Keratinocyte (primary cell): Measurements from ENCODE around the gene ARHGEF33. TPM values are rescaled to one million over a fixed set of nuclear protein-coding genes. Genes with fewer than 3 reads are reported as not detected.

Source experiments
- DNase-seq: peaks from one replicate; pipeline ENCODE4 v3.0.0-alpha.2; 2011; ENCODE audit warnings: low read depth, missing footprints, low spot score
- FAIRE-seq: peaks from 2 replicates; lab custom pipeline; 2011; peaks lifted over from hg19 to GRCh38; lab: Jason Lieb, UNC
- H2AFZ ChIP-seq: 2 replicates; pipeline ENCODE4 v1.6.0; 2012; ENCODE audit warnings: low read length, control low read depth, inconsistent platforms; ENCODE audit not compliant: control insufficient read depth
- H3K27ac ChIP-seq: 2 replicates; pipeline ENCODE4 v1.5.1; 2011; ENCODE audit warnings: low read length; ENCODE audit not compliant: control insufficient read depth, insufficient read depth
- H3K27me3 ChIP-seq: 3 replicates; pipeline ENCODE4 v1.6.0; 2011; ENCODE audit warnings: low read length; ENCODE audit not compliant: control insufficient read depth, insufficient read depth; ENCODE audit errors: extremely low read depth
- H3K36me3 ChIP-seq, 2 experiments: 2 replicates in 1 of 2; 3 replicates in 1 of 2; pipeline ENCODE4 v1.5.1; 2011; ENCODE audit warnings: low read length in 2 of 2, mild to moderate bottlenecking in 1 of 2; ENCODE audit not compliant: control insufficient read depth in 2 of 2, insufficient read depth in 2 of 2; ENCODE audit errors: extremely low read depth in 1 of 2
- H3K4me1 ChIP-seq: 3 replicates; pipeline ENCODE4 v1.5.1; 2011; ENCODE audit warnings: low read length; ENCODE audit not compliant: control insufficient read depth, insufficient read depth; ENCODE audit errors: extremely low read depth
- H3K4me2 ChIP-seq: 3 replicates; pipeline ENCODE4 v1.6.0; 2011; ENCODE audit warnings: low read depth, low read length; ENCODE audit not compliant: control insufficient read depth, insufficient read depth; ENCODE audit errors: extremely low read depth
- H3K4me3 ChIP-seq, 3 experiments: fragments of 200-600 bp in 1 of 3; sonication (generic) in 1 of 3; 2 replicates in 2 of 3; 3 replicates in 1 of 3; pipeline ENCODE4 v1.5.1; 2011 to 2016; ENCODE audit warnings: low read length in 3 of 3, mild to moderate bottlenecking in 3 of 3, control low read depth in 2 of 3, inconsistent platforms in 1 of 3, low read depth in 1 of 3, mixed read lengths in 1 of 3, mixed run types in 1 of 3, moderate library complexity in 1 of 3; ENCODE audit not compliant: control insufficient read depth in 2 of 3, insufficient read depth in 2 of 3; ENCODE audit errors: extremely low read depth in 1 of 3
- H3K79me2 ChIP-seq: 2 replicates; pipeline ENCODE4 v1.6.0; 2012; ENCODE audit warnings: low read length; ENCODE audit not compliant: control insufficient read depth, insufficient read depth
- H3K9ac ChIP-seq: 3 replicates; pipeline ENCODE4 v1.6.0; 2011; ENCODE audit warnings: low read length; ENCODE audit not compliant: control insufficient read depth, insufficient read depth; ENCODE audit errors: extremely low read depth
- H3K9me1 ChIP-seq: 3 replicates; pipeline ENCODE4 v1.6.0; 2011; ENCODE audit warnings: low read length; ENCODE audit not compliant: control insufficient read depth, insufficient read depth; ENCODE audit errors: extremely low read depth
- H3K9me3 ChIP-seq: 2 replicates; pipeline ENCODE4 v1.5.1; 2012; ENCODE audit warnings: low read depth, low read length; ENCODE audit not compliant: control insufficient read depth
- H4K20me1 ChIP-seq: 3 replicates; pipeline ENCODE4 v1.6.0; 2011; ENCODE audit warnings: low read length; ENCODE audit not compliant: control insufficient read depth, insufficient read depth; ENCODE audit errors: extremely low read depth
- EZH2 ChIP-seq: IDR thresholded peaks from one replicate; pipeline ENCODE4 v1.6.1; 2012; ENCODE audit warnings: inconsistent platforms, mild to moderate bottlenecking, low read length, moderate library complexity
- dilution Hi-C: fragments of 300-500 bp; cut with MboI; formaldehyde crosslinking; loops from one replicate; pipeline ENCODE4 v1.7.0; 2020; ENCODE audit warnings: low sequenced_read_pairs; ENCODE audit not compliant: extremely low pct_ligation_motif_present
- polyA plus RNA-seq, 5 experiments: library from polyadenylated mRNA; depleted of rRNA in 3 of 5; stranded (reverse) in 3 of 5; stranded (forward) in 1 of 5; unstranded in 1 of 5; fragments of >200 nt; gene quantifications; 1 replicate in 1 of 5; 2 replicates in 3 of 5; 3 replicates in 1 of 5; pipeline versions ENCODE4 v1.2.1 to v1.2.3, GENCODE V29; 2011 to 2012; ENCODE audit warnings: missing spikeins in 2 of 5, low read depth in 1 of 5, low replicate concordance in 1 of 5
- TF ChIP-seq, protein P1 (sequence below), 3 experiments: IDR thresholded peaks in 1 of 3; conservative IDR thresholded peaks in 1 of 3; optimal IDR thresholded peaks in 1 of 3; 2 replicates in 2 of 3; 3 replicates in 1 of 3; pipeline versions ENCODE3 to v1.5.1; 2011; ENCODE audit warnings: low read length in 3 of 3, mild to moderate bottlenecking in 3 of 3, moderate library complexity in 2 of 3, control low read depth in 1 of 3, inconsistent platforms in 1 of 3; ENCODE audit not compliant: insufficient read depth in 2 of 3; ENCODE audit errors: extremely low read depth in 1 of 3

ARHGEF33 gene
- polyA plus RNA-seq, 1 donor (not counting 4 experiments of a cell fraction or from before 2014, with no cell fraction given), result 0.09 TPM

DNA sequence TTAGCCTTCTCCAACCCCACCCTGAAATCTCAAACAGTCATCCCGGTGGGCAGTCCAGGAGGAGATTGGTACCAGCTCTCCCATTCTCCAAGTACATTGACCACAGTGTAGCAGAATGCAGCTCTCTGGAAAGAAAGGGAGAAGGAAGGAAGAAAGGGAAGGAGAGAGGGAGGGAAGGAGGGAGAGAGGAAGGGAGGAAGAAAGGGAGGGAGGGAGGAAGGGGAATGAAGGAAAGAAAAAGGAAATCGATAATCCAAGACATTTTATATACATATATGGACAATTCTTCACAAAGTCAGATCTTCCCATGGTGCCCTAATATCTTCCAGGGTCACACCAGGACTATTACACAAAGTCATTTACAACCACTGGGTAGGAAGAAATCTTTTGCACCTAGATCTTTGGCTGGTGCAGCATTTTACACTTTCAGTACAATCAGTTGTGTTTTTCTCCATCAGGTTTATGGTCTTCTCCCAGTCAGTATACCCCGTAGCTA lies 58.8 kb downstream of the ARHGEF33 start:
- Histone ChIP-seq H3K4me3 (no peak overlapping the region), H3K27ac (no peak overlapping the region), H3K36me3 (no peaks in the 10 kb centered on the region), H3K4me2 (no peak overlapping the region), H3K9ac (no peak overlapping the region), H3K79me2 (no peaks in the 10 kb centered on the region), H3K27me3 (peaks cover 2% of the 10 kb centered on the region), H3K9me3 (no peaks in the 10 kb centered on the region), H4K20me1 (no peaks in the 10 kb centered on the region), H3K4me1 (peaks cover 5% of the 10 kb centered on the region), H3K9me1 (peaks cover 2% of the 10 kb centered on the region), H2AFZ (no peak overlapping the region)
- DNase-seq (no peak), FAIRE-seq (no peak)
- TF ChIP-seq EZH2, result no peak
- TF ChIP-seq, protein P1, sequence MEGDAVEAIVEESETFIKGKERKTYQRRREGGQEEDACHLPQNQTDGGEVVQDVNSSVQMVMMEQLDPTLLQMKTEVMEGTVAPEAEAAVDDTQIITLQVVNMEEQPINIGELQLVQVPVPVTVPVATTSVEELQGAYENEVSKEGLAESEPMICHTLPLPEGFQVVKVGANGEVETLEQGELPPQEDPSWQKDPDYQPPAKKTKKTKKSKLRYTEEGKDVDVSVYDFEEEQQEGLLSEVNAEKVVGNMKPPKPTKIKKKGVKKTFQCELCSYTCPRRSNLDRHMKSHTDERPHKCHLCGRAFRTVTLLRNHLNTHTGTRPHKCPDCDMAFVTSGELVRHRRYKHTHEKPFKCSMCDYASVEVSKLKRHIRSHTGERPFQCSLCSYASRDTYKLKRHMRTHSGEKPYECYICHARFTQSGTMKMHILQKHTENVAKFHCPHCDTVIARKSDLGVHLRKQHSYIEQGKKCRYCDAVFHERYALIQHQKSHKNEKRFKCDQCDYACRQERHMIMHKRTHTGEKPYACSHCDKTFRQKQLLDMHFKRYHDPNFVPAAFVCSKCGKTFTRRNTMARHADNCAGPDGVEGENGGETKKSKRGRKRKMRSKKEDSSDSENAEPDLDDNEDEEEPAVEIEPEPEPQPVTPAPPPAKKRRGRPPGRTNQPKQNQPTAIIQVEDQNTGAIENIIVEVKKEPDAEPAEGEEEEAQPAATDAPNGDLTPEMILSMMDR (optimal IDR thresholded peaks at IDR 0.05 in 1 of 3, IDR thresholded peaks at IDR 0.05 in 1 of 3, conservative IDR thresholded peaks at IDR 0.05 in 1 of 3; ENCODE audit: extremely low read depth in 1 of 3, insufficient read depth in 2 of 3, low read length in 3 of 3), result no peak
- dilution Hi-C loops, result no loop called here

DNA sequence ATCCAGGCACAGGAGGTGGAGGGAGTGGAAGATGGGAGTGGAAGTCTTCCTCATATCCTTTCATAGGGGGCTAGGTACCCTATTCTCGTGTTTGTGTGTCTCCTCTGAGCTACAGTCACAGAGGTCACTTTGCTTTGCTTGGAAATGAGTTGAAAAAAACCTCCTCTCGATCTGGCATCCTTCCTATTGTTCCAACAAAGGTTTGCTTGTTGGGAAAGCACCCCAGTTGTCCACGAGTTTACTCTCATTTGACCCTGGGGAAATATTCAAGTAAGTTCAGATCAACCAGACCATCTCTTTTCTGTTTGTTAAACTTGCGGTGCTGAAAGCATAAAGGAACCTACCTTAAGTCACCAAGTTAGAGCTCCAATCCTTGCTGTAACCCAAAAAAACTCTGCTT lies 59.3 kb downstream of the ARHGEF33 start:
- H2AFZ ChIP-seq, result no peak overlapping the region
- TF ChIP-seq, protein P1 (optimal IDR thresholded peaks at IDR 0.05 in 1 of 3, IDR thresholded peaks at IDR 0.05 in 1 of 3, conservative IDR thresholded peaks at IDR 0.05 in 1 of 3; ENCODE audit: extremely low read depth in 1 of 3, insufficient read depth in 2 of 3, low read length in 3 of 3), result no peak
- TF ChIP-seq EZH2, result no peak
- no peak overlapping the region for H3K9ac ChIP-seq
- no peaks in the 10 kb centered on the region for H4K20me1 ChIP-seq
- H3K9me1 ChIP-seq, result peaks cover 2% of the 10 kb centered on the region
- no peak overlapping the region for H3K4me3 ChIP-seq
- H3K36me3 ChIP-seq, result no peaks in the 10 kb centered on the region
- peaks cover 2% of the 10 kb centered on the region for H3K27me3 ChIP-seq
- no peak overlapping the region for H3K4me2 ChIP-seq
- no peak for FAIRE-seq
- no peaks in the 10 kb centered on the region for H3K9me3 ChIP-seq
- no peak for DNase-seq
- H3K79me2 ChIP-seq, result no peaks in the 10 kb centered on the region
- H3K4me1 ChIP-seq, result peaks cover 5% of the 10 kb centered on the region
- no peak overlapping the region for H3K27ac ChIP-seq
- dilution Hi-C loops, result no loop called here
